Measurements from ENCODE around the gene ASIC4.
A peak's percentile ranks its signal among the peaks of the same experiment; 100 is the strongest.

Gene ASIC4, protein sequence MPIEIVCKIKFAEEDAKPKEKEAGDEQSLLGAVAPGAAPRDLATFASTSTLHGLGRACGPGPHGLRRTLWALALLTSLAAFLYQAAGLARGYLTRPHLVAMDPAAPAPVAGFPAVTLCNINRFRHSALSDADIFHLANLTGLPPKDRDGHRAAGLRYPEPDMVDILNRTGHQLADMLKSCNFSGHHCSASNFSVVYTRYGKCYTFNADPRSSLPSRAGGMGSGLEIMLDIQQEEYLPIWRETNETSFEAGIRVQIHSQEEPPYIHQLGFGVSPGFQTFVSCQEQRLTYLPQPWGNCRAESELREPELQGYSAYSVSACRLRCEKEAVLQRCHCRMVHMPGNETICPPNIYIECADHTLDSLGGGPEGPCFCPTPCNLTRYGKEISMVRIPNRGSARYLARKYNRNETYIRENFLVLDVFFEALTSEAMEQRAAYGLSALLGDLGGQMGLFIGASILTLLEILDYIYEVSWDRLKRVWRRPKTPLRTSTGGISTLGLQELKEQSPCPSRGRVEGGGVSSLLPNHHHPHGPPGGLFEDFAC

DNA sequence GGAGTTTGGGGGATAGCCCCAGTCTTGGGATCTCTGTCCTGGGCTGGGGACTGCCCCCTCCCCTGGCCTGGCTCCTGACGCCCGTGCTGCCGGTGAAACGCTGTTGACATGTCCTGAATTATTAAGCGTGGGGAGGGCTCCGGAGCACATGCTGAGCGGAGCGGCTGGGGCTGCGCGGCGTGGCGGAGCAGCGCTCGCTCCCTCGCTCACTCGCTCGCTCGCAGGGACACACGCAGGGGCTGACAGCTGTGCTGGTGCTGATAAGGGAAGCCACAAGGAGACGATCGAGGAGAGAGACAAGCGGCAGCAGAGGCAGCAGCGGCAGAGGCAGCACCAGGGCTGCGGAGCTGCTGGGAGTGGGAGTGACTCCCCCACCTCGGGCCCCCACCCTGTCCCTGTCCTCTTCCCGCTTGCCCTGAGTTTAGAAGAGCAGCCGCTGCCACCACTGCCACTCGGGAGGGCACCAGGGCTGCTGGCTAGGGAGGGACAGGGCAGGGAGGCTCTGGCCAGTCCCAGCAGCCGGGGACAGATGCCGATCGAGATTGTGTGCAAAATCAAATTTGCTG, at the start of gene ASIC4:
ASIC4 (plus strand) TSS at position 287 of the 566 bp plus-strand sequence; CDS start at position 530, 243 bp downstream.
- ATAC-seq (ENCODE audit: low read depth) (peak; percentile 23), DNase-seq (ENCODE audit: low spot score in 2 of 2) (no peak)
- peaks cover 61% of the 10 kb centered on the region for H3K27me3 Mint-ChIP-seq
- H3K27ac Mint-ChIP-seq: no peak within 1 kb of the TSS
- no peaks in the 10 kb centered on the region for H3K9me3 Mint-ChIP-seq
- H3K36me3 Mint-ChIP-seq: no peaks in the 10 kb centered on the region
- H3K4me1 Mint-ChIP-seq: peaks cover 22% of the 10 kb centered on the region
- no peak within 1 kb of the TSS for H3K4me3 Mint-ChIP-seq

- Mint-ChIP-seq H3K4me3 (no peak overlapping the region), H3K36me3 (no peaks in the 10 kb centered on the region), H3K9me3 (no peaks in the 10 kb centered on the region), H3K27ac (no peak overlapping the region), H3K27me3 (peaks cover 9% of the 10 kb centered on the region), H3K4me1 (no peaks in the 10 kb centered on the region)
- DNase-seq (ENCODE audit: low spot score in 2 of 2): no peak
- no peak for ATAC-seq (ENCODE audit: low read depth)
Observed at GRCh38 chr2:219465659-219466561, 48.4 kb upstream of the ASIC4 start.

- Mint-ChIP-seq H3K4me1 (no peaks in the 10 kb centered on the region), H3K36me3 (no peaks in the 10 kb centered on the region), H3K4me3 (no peak overlapping the region), H3K27ac (no peak overlapping the region), H3K9me3 (no peaks in the 10 kb centered on the region), H3K27me3 (peaks cover 16% of the 10 kb centered on the region)
- no peak for ATAC-seq (ENCODE audit: low read depth)
- no peak for DNase-seq (ENCODE audit: low spot score in 2 of 2)
Observed at GRCh38 chr2:219466816-219467735, 47.2 kb upstream of the ASIC4 start.

GRCh38 chr2:219467736-219468075, 46.6 kb upstream of the ASIC4 start:
- Mint-ChIP-seq H3K27ac (no peak overlapping the region), H3K4me3 (no peak overlapping the region), H3K36me3 (no peaks in the 10 kb centered on the region), H3K4me1 (no peaks in the 10 kb centered on the region), H3K27me3 (peaks cover 17% of the 10 kb centered on the region), H3K9me3 (no peaks in the 10 kb centered on the region)
- ATAC-seq (ENCODE audit: low read depth): no peak
- no peak for DNase-seq (ENCODE audit: low spot score in 2 of 2)

GRCh38 chr2:219468410-219469185, 45.7 kb upstream of the ASIC4 start:
- H3K27ac Mint-ChIP-seq: no peak overlapping the region
- ATAC-seq (ENCODE audit: low read depth): no peak
- H3K4me1 Mint-ChIP-seq: no peaks in the 10 kb centered on the region
- no peak for DNase-seq (ENCODE audit: low spot score in 2 of 2)
- no peak overlapping the region for H3K4me3 Mint-ChIP-seq
- peaks cover 20% of the 10 kb centered on the region for H3K27me3 Mint-ChIP-seq
- no peaks in the 10 kb centered on the region for H3K9me3 Mint-ChIP-seq
- no peaks in the 10 kb centered on the region for H3K36me3 Mint-ChIP-seq

GRCh38 chr2:219469186-219469724, 45.0 kb upstream of the ASIC4 start:
- DNase-seq (ENCODE audit: low spot score in 2 of 2) (no peak), ATAC-seq (ENCODE audit: low read depth) (no peak)
- Mint-ChIP-seq H3K27ac (no peak overlapping the region), H3K4me1 (no peaks in the 10 kb centered on the region), H3K36me3 (no peaks in the 10 kb centered on the region), H3K9me3 (no peaks in the 10 kb centered on the region), H3K4me3 (no peak overlapping the region), H3K27me3 (peaks cover 21% of the 10 kb centered on the region)

DNA sequence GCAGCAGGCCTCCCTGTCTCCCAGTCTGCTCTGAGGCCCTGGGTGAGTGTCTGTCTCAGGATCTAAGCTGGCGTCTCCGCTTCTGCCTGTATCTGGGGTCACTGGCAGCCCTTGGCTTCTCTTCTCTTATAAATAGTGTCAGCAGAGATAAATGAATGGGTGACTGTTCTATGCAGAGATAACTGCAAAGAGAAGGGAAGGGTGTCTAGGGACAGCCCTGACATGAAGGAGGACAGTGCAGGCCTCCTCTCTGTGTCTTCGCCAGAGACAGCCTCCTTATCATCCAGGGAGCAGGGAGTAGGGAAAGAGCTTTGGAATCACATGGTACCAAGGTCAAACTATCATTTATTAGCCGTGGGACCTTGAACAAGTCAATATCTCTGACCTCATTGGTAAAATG, 43.9 kb upstream of the ASIC4 start:
- Mint-ChIP-seq H3K4me3 (no peak overlapping the region), H3K27me3 (peaks cover 24% of the 10 kb centered on the region), H3K9me3 (no peaks in the 10 kb centered on the region), H3K36me3 (no peaks in the 10 kb centered on the region), H3K4me1 (no peaks in the 10 kb centered on the region), H3K27ac (no peak overlapping the region)
- DNase-seq (ENCODE audit: low spot score in 2 of 2): no peak
- ATAC-seq (ENCODE audit: low read depth): no peak

DNA sequence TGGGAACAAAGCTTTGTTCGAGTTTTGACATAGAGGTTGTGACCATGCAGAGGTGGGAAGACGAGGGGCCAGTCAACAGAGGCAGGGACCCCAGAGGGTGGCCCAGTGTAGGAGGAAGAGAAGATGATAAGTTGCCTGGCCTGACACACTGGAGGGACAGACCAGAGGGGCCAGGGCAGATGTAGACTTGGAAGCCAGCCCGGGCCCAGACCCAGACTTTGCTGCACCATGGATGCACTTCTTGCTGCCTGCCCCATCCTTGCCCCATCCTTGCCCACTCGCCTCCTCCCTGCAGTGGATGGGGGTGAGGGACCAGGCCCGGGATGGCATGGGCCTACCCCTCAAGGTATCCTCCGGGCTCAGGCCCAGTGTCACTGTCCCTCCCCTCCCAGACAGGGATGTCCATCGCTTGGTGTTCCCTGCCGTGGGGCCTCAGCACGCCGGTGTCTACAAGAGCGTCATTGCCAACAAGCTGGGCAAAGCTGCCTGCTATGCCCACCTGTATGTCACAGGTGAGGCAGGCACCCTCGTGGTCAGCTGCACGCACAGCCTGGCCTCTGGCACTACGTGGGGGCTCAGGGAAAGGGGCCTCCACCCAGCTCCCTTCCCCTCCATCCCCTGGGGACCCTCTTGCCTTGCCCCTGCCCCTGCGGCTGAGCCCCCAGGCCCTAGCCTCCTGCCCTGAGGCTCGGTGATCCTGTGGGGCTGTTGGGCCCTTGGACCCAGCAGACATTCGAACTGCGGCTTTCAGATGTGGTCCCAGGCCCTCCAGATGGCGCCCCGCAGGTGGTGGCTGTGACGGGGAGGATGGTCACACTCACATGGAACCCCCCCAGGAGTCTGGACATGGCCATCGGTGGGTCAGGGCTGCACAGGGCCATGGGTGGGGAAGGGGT, 42.6 kb upstream of the ASIC4 start:
- Mint-ChIP-seq H3K4me3 (no peak overlapping the region), H3K27me3 (peaks cover 28% of the 10 kb centered on the region), H3K4me1 (peaks cover 4% of the 10 kb centered on the region), H3K9me3 (no peaks in the 10 kb centered on the region), H3K36me3 (no peaks in the 10 kb centered on the region), H3K27ac (no peak overlapping the region)
- DNase-seq (ENCODE audit: low spot score in 2 of 2): no peak
- no peak for ATAC-seq (ENCODE audit: low read depth)

- Mint-ChIP-seq H3K4me3 (no peak overlapping the region), H3K27ac (no peak overlapping the region), H3K4me1 (peaks cover 4% of the 10 kb centered on the region), H3K9me3 (no peaks in the 10 kb centered on the region), H3K27me3 (peaks cover 31% of the 10 kb centered on the region), H3K36me3 (no peaks in the 10 kb centered on the region)
- no peak for DNase-seq (ENCODE audit: low spot score in 2 of 2)
- no peak for ATAC-seq (ENCODE audit: low read depth)
Observed at GRCh38 chr2:219472629-219473187, 41.6 kb upstream of the ASIC4 start.

GRCh38 chr2:219473511-219473910, 40.8 kb upstream of the ASIC4 start:
- Mint-ChIP-seq H3K27me3 (peaks cover 31% of the 10 kb centered on the region), H3K36me3 (no peaks in the 10 kb centered on the region), H3K9me3 (no peaks in the 10 kb centered on the region), H3K4me1 (peaks cover 4% of the 10 kb centered on the region), H3K27ac (no peak overlapping the region), H3K4me3 (no peak overlapping the region)
- ATAC-seq (ENCODE audit: low read depth): no peak
- no peak for DNase-seq (ENCODE audit: low spot score in 2 of 2)

DNA sequence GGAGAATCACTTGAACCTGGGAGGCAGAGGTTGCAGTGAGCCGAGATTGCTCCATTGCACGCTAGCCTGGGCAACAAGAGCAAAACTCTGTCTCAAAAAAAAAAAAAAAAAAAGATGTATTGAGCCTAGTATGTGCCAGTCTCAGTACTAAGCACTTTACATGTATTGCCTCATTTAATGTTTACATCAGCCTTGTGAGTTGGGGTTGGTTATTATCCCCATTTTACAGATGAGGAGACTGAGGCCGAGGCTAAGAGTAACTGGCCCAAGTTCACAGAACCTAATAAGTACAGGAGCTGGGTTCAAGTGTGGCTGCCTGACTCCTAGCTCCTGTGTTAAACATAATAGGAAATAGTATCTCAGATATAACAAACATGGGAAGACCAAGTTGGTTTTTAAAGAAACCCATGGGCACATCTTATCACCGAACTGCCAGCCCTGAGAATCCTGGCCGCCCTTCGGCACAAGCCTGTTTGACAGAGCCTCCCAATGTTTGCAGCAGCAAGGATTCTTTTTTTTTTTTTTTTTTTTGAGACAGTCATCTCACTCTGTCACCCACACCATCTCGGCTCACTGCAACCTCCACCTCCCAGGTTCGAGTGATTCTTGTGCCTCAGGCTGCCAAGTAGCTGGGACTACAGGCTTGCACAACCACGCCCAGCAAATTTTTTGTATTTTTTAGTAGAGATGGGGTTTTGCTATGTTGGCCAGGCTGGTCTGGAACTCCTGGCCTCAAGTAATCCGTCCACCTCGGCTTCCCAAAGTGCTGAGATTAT, 39.8 kb upstream of the ASIC4 start:
- ATAC-seq (ENCODE audit: low read depth): no peak
- H3K9me3 Mint-ChIP-seq: no peaks in the 10 kb centered on the region
- no peak overlapping the region for H3K4me3 Mint-ChIP-seq
- peaks cover 4% of the 10 kb centered on the region for H3K4me1 Mint-ChIP-seq
- no peak for DNase-seq (ENCODE audit: low spot score in 2 of 2)
- H3K27ac Mint-ChIP-seq: no peak overlapping the region
- H3K27me3 Mint-ChIP-seq: peaks cover 31% of the 10 kb centered on the region
- no peaks in the 10 kb centered on the region for H3K36me3 Mint-ChIP-seq

All from memory B cell (primary cell).